ENCODE data around the gene ATF7IP.

DNA sequence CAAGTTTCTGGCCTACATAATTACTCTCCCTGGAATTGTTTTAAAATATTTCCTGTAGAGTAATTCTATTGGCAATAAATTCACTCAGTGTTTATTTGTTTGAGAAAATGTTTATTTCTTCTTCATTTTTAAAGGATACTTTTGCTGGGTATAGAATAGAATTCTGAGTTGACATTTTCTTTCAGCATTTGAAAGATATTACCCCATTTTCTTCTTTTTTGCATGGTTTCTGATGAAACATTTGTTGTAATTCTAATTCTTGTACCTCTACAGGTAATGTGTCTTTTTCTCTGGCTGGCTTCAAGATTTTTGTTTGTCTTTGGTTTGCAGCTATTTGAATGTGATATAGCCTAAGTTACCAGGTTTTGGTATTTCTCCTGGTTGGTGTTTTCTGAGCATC lies 25.1 kb upstream of the ATF7IP start:
- no peak for TF ChIP-seq POLR2AphosphoS5 (IDR thresholded peaks at IDR 0.05; ENCODE audit: low read depth, low read length)
- no peak for TF ChIP-seq POLR2A (IDR thresholded peaks at IDR 0.05; ENCODE audit: low read depth, low read length)
- no peak for TF ChIP-seq TAF1 (IDR thresholded peaks at IDR 0.05; ENCODE audit: borderline replicate concordance, low read depth, low read length)
